Heart left ventricle (tissue), 16 donors: ENCODE measurements around the gene DLX3. TPM values are rescaled to one million over a fixed set of nuclear protein-coding genes. Genes with fewer than 3 reads are reported as not detected.

Source experiments
- ATAC-seq, 4 donors: fragments of 200-7000 bp; cut with Tn5 transposase; one replicate each; pipeline ENCODE4 v1.9.1; 2020 to 2022; ENCODE audit warnings: moderate library complexity in 4 of 4, mild to moderate bottlenecking in 3 of 4, moderate number of reproducible peaks in 1 of 4
- DNase-seq, 5 donors: peaks; one replicate each; pipeline ENCODE4 v3.0.0-alpha.2; 2020
- H3K27ac ChIP-seq, 12 donors: fragments of 200-600 bp; sonication (generic) in 4 of 12; one replicate each; pipeline versions ENCODE4 v1.5.0 to v1.8.0; 2016 to 2022; ENCODE audit warnings: mild to moderate bottlenecking in 2 of 12
- H3K27me3 ChIP-seq, 9 donors: fragments of 200-600 bp; sonication (generic) in 2 of 9; one replicate each; pipeline versions ENCODE4 v1.5.1 to v1.8.0; 2016 to 2022; ENCODE audit warnings: mild to moderate bottlenecking in 3 of 9
- H3K36me3 ChIP-seq, 9 donors: fragments of 200-600 bp; sonication (generic) in 2 of 9; one replicate each; pipeline versions ENCODE4 v1.5.0 to v1.8.0; 2018 to 2022; ENCODE audit warnings: mild to moderate bottlenecking in 2 of 9
- H3K4me1 ChIP-seq, 12 donors: fragments of 200-600 bp; sonication (generic) in 4 of 12; one replicate each; pipeline versions ENCODE4 v1.5.0 to v1.8.0; 2016 to 2022; ENCODE audit warnings: mild to moderate bottlenecking in 3 of 12
- H3K4me3 ChIP-seq, 12 donors: fragments of 200-600 bp; sonication (generic) in 4 of 12; one replicate each; pipeline versions ENCODE4 v1.5.0 to v1.8.0; 2017 to 2022; ENCODE audit warnings: mild to moderate bottlenecking in 9 of 12, moderate library complexity in 4 of 12
- H3K9me3 ChIP-seq, 12 donors: fragments of 200-600 bp; sonication (generic) in 4 of 12; one replicate each; pipeline versions ENCODE4 v1.5.0 to v1.8.0; 2016 to 2022; ENCODE audit warnings: mild to moderate bottlenecking in 1 of 12
- POLR2A ChIP-seq, 2 donors: fragments of 450-650 bp; IDR thresholded peaks; one replicate each; pipeline ENCODE4 v1.6.1; 2017; ENCODE audit warnings: antibody characterized with exemption in 2 of 2, mild to moderate bottlenecking in 2 of 2, moderate library complexity in 2 of 2
- WGBS, 4 donors: extraction: QIAGEN DNeasy Blood & Tissue Kit in 2 of 4; methylation state at CpG; one replicate each; pipeline versions ENCODE4 v1.1.5 to v1.1.7; 2013 to 2018; 5-methylcytosine and 5-hydroxymethylcytosine counted together
- intact Hi-C, 10 donors: fragments of 100-400 bp; cut with DNase I; formaldehyde crosslinking; loops; one replicate each; pipeline versions ENCODE4 v1.11.1 to v1.14.2; 2022
- polyA plus RNA-seq, 2 donors: library from polyadenylated mRNA; stranded (reverse); fragments of 200-250 nt; gene quantifications; one replicate each; pipeline ENCODE4 v1.2.3, GENCODE V29; 2013
- total RNA-seq, 9 donors: library from RNA; depleted of rRNA in 2 of 9; stranded (reverse); fragments of >200 nt in 2 of 9; fragmentation: NEBNext Ultra II Directional in 3 of 9; extraction: Animal tissue kit (Norgen Biotek cat#: 25700) in 3 of 9; gene quantifications; one replicate each; pipeline versions ENCODE4 v1.1.0 to v1.2.4, GENCODE V29; 2016 to 2023
- TF ChIP-seq, protein P1 (sequence below), 12 donors: fragments of 200-600 bp; sonication (generic) in 4 of 12; IDR thresholded peaks; one replicate each; pipeline versions ENCODE4 v1.5.0 to v1.8.0; 2018 to 2022; ENCODE audit warnings: antibody characterized with exemption in 12 of 12, mild to moderate bottlenecking in 5 of 12
- donor health status: ischemic (EF 13 %, LVEDD 7.1; RV severe dilation, severe dysfunction).
- donor health status: healthy with polysubstance abuse.
- donor health status: DM: no; HTN: yes; CAD: no.
- donor health status: DM: no; HTN: no; CAD: no.
- donor health status: ischemic (EF 25% LVEDD 6.9; RV normal size, moderate dysfunction).
- donor health status: ischemic (EF 25% LVEDD 5.7; RV mildly dilated, moderate dysfunction).
- donor health status: healthy.
- donor health status: DM: yes; HTN: yes; CAD: no.
- donor health status: ischemic (EF 35%, LVEDD 5.7; RV mildly dilated, moderate dysfunction).
- donor health status: nonischemic (EF 11% LVEDD 7.7; RV severe dilation, severe dysfunction).
- donor health status: DM: yes; HTN: yes; CAD: no.
- donor health status: PGD.
- donor health status: ischemic (EF 29% LVEDD 5.4; RV normal size, mild dysfunction).
- donor health status: nonischemic (EF 23%, LVEDD 6.1; RV moderate dilation, normal function).

The DLX3 gene
- total and polyA plus RNA-seq, 11 donors, result 0.08 to 0.61 (median 0.09) TPM; not detected in 6

DNA sequence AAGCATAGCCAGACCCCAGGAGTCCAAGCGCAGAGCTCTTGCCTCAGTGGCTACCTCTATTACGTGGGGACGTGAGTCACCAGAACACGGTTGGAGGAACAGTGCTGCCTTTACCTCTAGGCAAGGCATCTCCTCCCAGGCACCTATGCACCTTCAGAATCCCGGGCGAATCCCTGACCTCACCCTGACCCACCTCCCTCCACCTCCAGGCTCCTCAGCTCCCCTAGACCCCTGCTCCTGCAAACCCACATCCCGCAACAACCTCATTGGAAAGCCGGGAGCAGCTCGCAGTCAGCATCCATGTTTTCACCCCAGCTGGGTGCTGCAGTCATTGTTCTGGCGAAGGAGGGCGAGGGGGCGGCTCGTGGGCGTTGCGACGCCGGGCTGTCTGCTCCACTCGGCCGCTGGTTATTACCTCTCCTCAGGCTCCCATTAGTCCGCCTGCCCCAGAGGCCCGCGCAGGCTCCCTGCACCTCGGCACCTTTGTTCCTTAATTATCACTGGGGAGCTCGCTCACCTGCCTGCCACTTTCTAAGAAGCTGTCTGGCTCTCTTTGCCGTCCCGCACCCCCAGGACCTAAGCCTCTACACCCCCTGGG, 50.7 kb downstream of the DLX3 start:
- DNase-seq (no peak), ATAC-seq (no peak)
- peaks cover 5 to 92% (median 25%) of the 10 kb centered on the region in 9 donors for H3K27me3 ChIP-seq
- intact Hi-C loops, result no loop called here
- no peaks in the 10 kb centered on the region for H3K36me3 ChIP-seq
- TF ChIP-seq, protein P1, sequence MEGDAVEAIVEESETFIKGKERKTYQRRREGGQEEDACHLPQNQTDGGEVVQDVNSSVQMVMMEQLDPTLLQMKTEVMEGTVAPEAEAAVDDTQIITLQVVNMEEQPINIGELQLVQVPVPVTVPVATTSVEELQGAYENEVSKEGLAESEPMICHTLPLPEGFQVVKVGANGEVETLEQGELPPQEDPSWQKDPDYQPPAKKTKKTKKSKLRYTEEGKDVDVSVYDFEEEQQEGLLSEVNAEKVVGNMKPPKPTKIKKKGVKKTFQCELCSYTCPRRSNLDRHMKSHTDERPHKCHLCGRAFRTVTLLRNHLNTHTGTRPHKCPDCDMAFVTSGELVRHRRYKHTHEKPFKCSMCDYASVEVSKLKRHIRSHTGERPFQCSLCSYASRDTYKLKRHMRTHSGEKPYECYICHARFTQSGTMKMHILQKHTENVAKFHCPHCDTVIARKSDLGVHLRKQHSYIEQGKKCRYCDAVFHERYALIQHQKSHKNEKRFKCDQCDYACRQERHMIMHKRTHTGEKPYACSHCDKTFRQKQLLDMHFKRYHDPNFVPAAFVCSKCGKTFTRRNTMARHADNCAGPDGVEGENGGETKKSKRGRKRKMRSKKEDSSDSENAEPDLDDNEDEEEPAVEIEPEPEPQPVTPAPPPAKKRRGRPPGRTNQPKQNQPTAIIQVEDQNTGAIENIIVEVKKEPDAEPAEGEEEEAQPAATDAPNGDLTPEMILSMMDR (IDR thresholded peaks at IDR 0.05), result no peak
- no peak for TF ChIP-seq POLR2A (IDR thresholded peaks at IDR 0.05)
- H3K9me3 ChIP-seq, result no peaks in the 10 kb centered on the region
- no peak overlapping the region for H3K4me3 ChIP-seq
- H3K4me1 ChIP-seq, result no peaks in the 10 kb centered on the region
- WGBS, 4 donors, result 29 to 48% (median 38%) methylated on average over 17 to 26 of the region's 26 CpGs
- H3K27ac ChIP-seq, result no peak overlapping the region

DNA sequence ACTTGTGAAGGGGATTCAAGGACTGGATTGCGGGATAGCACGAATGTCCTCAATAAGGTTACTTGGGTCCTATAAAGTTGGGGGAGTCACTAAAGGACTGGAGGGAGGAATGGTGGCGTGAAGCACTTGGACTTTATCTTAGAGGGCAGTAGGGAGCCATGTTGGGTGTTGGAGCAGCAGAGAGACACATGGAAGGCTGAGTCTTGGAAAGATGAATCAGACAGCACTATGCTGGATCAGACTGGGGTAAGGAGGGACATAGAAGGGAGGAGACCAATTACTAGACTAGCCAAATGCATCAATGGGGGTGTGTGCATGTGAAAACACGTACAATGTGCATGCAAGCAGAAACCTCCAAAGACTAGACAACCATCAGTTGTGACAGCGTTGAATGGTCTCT, 52.1 kb downstream of the DLX3 start:
- Histone ChIP-seq H3K36me3 (no peaks in the 10 kb centered on the region), H3K4me1 (no peaks in the 10 kb centered on the region), H3K27ac (no peak overlapping the region), H3K9me3 (no peaks in the 10 kb centered on the region), H3K4me3 (no peak overlapping the region), H3K27me3 (peaks cover 5 to 85% (median 25%) of the 10 kb centered on the region in 9 donors)
- 77 to 81% (median 77%) methylated on average over 5 of the region's 5 CpGs for WGBS, 4 donors
- TF ChIP-seq, protein P1 (IDR thresholded peaks at IDR 0.05), result no peak
- TF ChIP-seq POLR2A (IDR thresholded peaks at IDR 0.05), result no peak
- DNase-seq (no peak), ATAC-seq (no peak)
- intact Hi-C loops, result no loop called here

DNA sequence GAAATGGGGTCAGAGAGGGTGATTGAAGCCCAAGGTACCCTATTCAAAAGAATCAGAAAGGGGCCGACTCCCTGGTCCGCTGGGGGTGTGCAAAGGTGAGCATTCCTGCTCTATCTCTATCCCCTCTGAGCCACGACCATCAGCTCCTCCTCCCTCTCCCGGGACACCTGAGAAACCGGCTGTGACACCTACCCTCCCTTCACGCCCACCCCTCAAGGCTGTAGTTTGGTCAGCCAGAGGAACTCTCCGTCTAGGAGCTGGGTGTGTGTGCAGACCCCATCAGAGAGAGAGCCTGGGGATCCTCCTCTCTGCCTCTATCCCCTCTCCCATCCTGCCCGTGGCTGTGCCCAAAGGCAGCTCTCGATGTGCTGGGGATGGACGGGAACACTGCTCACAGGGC, 53.6 kb downstream of the DLX3 start:
- H3K4me3 ChIP-seq, result no peak overlapping the region
- WGBS, 4 donors, result 37 to 46% (median 43%) methylated on average over 10 of the region's 10 CpGs
- peaks cover 3 to 70% (median 25%) of the 10 kb centered on the region in 9 donors for H3K27me3 ChIP-seq
- no peaks in the 10 kb centered on the region for H3K9me3 ChIP-seq
- no peak overlapping the region for H3K27ac ChIP-seq
- no peaks in the 10 kb centered on the region for H3K4me1 ChIP-seq
- DNase-seq (no peak), ATAC-seq (no peak)
- intact Hi-C loops, result no loop called here
- no peaks in the 10 kb centered on the region for H3K36me3 ChIP-seq
- TF ChIP-seq POLR2A (IDR thresholded peaks at IDR 0.05), result no peak
- TF ChIP-seq, protein P1 (IDR thresholded peaks at IDR 0.05), result no peak

Other genes starting within 250 kb of the DLX3 start
- gene FAM117A, start 231.1 kb downstream of the DLX3 start, total RNA-seq, result 10 to 100 TPM in 6 of 9 donors, 1 to 10 TPM in 3; 5.9 to 18.5 (median 14.9) TPM
- gene FAM117A, start 231.1 kb downstream of the DLX3 start, polyA plus RNA-seq, result 1 to 10 TPM; 5.2 to 7.1 TPM
- gene KAT7, start 206.5 kb downstream of the DLX3 start, total RNA-seq, result 10 to 100 TPM; 34.3 to 80.9 (median 56.0) TPM
- 10 to 100 TPM; 10.1 to 27.3 TPM for gene KAT7, start 206.5 kb downstream of the DLX3 start, polyA plus RNA-seq
- gene TAC4, start 147.2 kb downstream of the DLX3 start, total RNA-seq, result 1 to 10 TPM in 2 of 9 donors, under 1 TPM in 1, not detected in 6; 0.50 to 2.1 (median 1.3) TPM
- gene TAC4, start 147.2 kb downstream of the DLX3 start, polyA plus RNA-seq, result not detected
- gene DLX4, start 26.0 kb downstream of the DLX3 start, total RNA-seq, result under 1 TPM in 1 of 9 donors, not detected in 8; 0.19 TPM
- gene DLX4, start 26.0 kb downstream of the DLX3 start, polyA plus RNA-seq, result under 1 TPM in 1 of 2 donors, not detected in 1; 0.03 TPM
- 10 to 100 TPM; 18.4 to 71.2 (median 23.6) TPM for gene ITGA3, start 60.9 kb upstream of the DLX3 start, total RNA-seq
- 10 to 100 TPM; 16.8 to 72.9 TPM for gene ITGA3, start 60.9 kb upstream of the DLX3 start, polyA plus RNA-seq
- gene PDK2, start 100.1 kb upstream of the DLX3 start, total RNA-seq, result 100 to 1,000 TPM; 142 to 490 (median 200) TPM
- gene PDK2, start 100.1 kb upstream of the DLX3 start, polyA plus RNA-seq, result 100 to 1,000 TPM; 125 to 173 TPM
- 1 to 10 TPM in 7 of 9 donors, under 1 TPM in 2; 0.44 to 3.9 (median 1.2) TPM for gene SAMD14, start 134.9 kb upstream of the DLX3 start, total RNA-seq
- gene SAMD14, start 134.9 kb upstream of the DLX3 start, polyA plus RNA-seq, result 1 to 10 TPM in 1 of 2 donors, under 1 TPM in 1; 0.72 to 2.8 TPM
- gene PPP1R9B, start 155.5 kb upstream of the DLX3 start, total RNA-seq, result 10 to 100 TPM; 17.0 to 55.9 (median 31.3) TPM
- gene PPP1R9B, start 155.5 kb upstream of the DLX3 start, polyA plus RNA-seq, result 10 to 100 TPM; 30.4 to 33.4 TPM
- 100 to 1,000 TPM; 110 to 224 (median 151) TPM for gene SGCA, start 170.8 kb upstream of the DLX3 start, total RNA-seq
- gene SGCA, start 170.8 kb upstream of the DLX3 start, polyA plus RNA-seq, result 100 to 1,000 TPM in 1 of 2 donors, 10 to 100 TPM in 1; 96.5 to 225 TPM
- 100 to 1,000 TPM in 3 of 9 donors, 10 to 100 TPM in 6; 10.2 to 897 (median 55.4) TPM for gene COL1A1, start 206.4 kb upstream of the DLX3 start, total RNA-seq
- gene COL1A1, start 206.4 kb upstream of the DLX3 start, polyA plus RNA-seq, result 100 to 1,000 TPM in 1 of 2 donors, 10 to 100 TPM in 1; 17.2 to 109 TPM